Measurements from ENCODE around the gene SLC8A2. TPM values are rescaled to one million over a fixed set of nuclear protein-coding genes. Genes with fewer than 3 reads are reported as not detected.

SLC8A2 gene
- total RNA-seq, 1 experiment from 2014 or later, result 11.3 TPM

GRCh38 chr19:47417107-47417745 is 54.5 kb downstream of the SLC8A2 start:
- no peak for TF ChIP-seq CTCF (conservative IDR thresholded peaks at IDR 0.05)
- no peaks in the 10 kb centered on the region for H3K79me2 ChIP-seq (ENCODE audit: insufficient read depth, low read length)
- H3K79me1 ChIP-seq (ENCODE audit: insufficient read depth, low read depth, low read length, poor library complexity, severe bottlenecking), result no peaks in the 10 kb centered on the region
- H4K8ac ChIP-seq (replicated peaks; ENCODE audit: insufficient read length, low read depth, low read length), result no peak overlapping the region
- H3K4me1 ChIP-seq (ENCODE audit: insufficient read depth, low read length), result peaks cover 5% of the 10 kb centered on the region; the same call in 1 of the 2 replicates
- H3K27ac ChIP-seq (ENCODE audit: insufficient read length, low read depth, low read length), result no peak overlapping the region
- no peak overlapping the region for H2BK5ac ChIP-seq (ENCODE audit: insufficient read length, low read length)
- no peak overlapping the region for H2BK15ac ChIP-seq (ENCODE audit: low read depth, low read length)
- no peak overlapping the region for H4K5ac ChIP-seq (ENCODE audit: insufficient read length, low read depth, low read length)
- H4K20me1 ChIP-seq (ENCODE audit: control insufficient read depth, insufficient read depth, insufficient read length), result no peaks in the 10 kb centered on the region
- H3T11ph ChIP-seq (ENCODE audit: low read length), result no peak overlapping the region
- WGBS (ENCODE audit: extremely low coverage, insufficient read length, low lambda C conversion rate), result no CpG with 5 or more reads among the region's 18 CpGs
- H3K4ac ChIP-seq (ENCODE audit: low read depth, low read length), result no peak overlapping the region
- no peak overlapping the region for H2BK120ac ChIP-seq (ENCODE audit: low read depth, low read length, poor library complexity, severe bottlenecking)
- H2AFZ ChIP-seq (ENCODE audit: low read length), result no peak overlapping the region
- Mint-ChIP-seq H3K4me1 (peaks cover 37 to 56% of the 10 kb centered on the region in 2 experiments), H3K27me3 (ENCODE audit: low read depth) (peaks cover 51% of the 10 kb centered on the region), H3K9me3 (no peaks in the 10 kb centered on the region), H3K4me3 (peak overlapping the region; percentile 68 to 92), H3K27ac (no peak overlapping the region), H3K36me3 (ENCODE audit: insufficient read depth in 1 of 3, low read depth in 3 of 3) (peaks cover 13 to 20% (median 15%) of the 10 kb centered on the region in 3 experiments)
- H3K4me2 ChIP-seq (ENCODE audit: insufficient read depth, insufficient read length, low read length), result peak overlapping the region; percentile 62
- no peak overlapping the region for H2AK5ac ChIP-seq (ENCODE audit: insufficient read length, low read length)
- no peak overlapping the region for H2BK20ac ChIP-seq (ENCODE audit: low read depth, low read length, poor library complexity, severe bottlenecking)
- H3K9ac ChIP-seq (ENCODE audit: extremely low read depth, insufficient read length, low read length), result no peak overlapping the region
- no peak overlapping the region for H3K18ac ChIP-seq (ENCODE audit: insufficient read length, low read depth, low read length)
- H3K9me3 ChIP-seq (ENCODE audit: control insufficient read depth, low read depth, low read length), result no peaks in the 10 kb centered on the region
- no peak for DNase-seq
- no peak overlapping the region for H3K14ac ChIP-seq (ENCODE audit: insufficient read depth, low read length)
- H3K23me2 ChIP-seq (ENCODE audit: insufficient read length, low read depth, low read length, poor library complexity, severe bottlenecking), result peaks cover 26% of the 10 kb centered on the region
- no peak overlapping the region for H2BK12ac ChIP-seq (ENCODE audit: insufficient read length, low read depth, low read length)
- H3K56ac ChIP-seq (ENCODE audit: insufficient read length, low read depth, low read length), result no peak overlapping the region
- H4K91ac ChIP-seq (ENCODE audit: insufficient read length, low read depth, low read length), result no peak overlapping the region
- H3K27me3 ChIP-seq (ENCODE audit: insufficient read depth, low read length), result peaks cover 20% of the 10 kb centered on the region; the same call in 1 of the 2 replicates
- no peak overlapping the region for H3K23ac ChIP-seq (ENCODE audit: insufficient read length, low read depth, low read length)

Data from H9 (cell line).